Measurements from ENCODE around the gene PDSS2.

PDSS2 gene

GRCh38 chr6:107154131-107154800 is 305.1 kb downstream of the PDSS2 start:
- TF ChIP-seq EZH2phosphoT487 (IDR thresholded peaks at IDR 0.05; ENCODE audit: borderline replicate concordance, low read length), result no peak
- TF ChIP-seq CTCF (IDR thresholded peaks at IDR 0.05; ENCODE audit: low read depth, low read length, poor library complexity, severe bottlenecking), result no peak
- H3K4me2 ChIP-seq (ENCODE audit: low read length), result no peak overlapping the region

GRCh38 chr6:107152638-107153430 is 306.5 kb downstream of the PDSS2 start:
- Histone ChIP-seq H3K36me3 (ENCODE audit: control insufficient read depth, low read length) (no peaks in the 10 kb centered on the region), H3K79me2 (ENCODE audit: control insufficient read depth, low read length) (no peaks in the 10 kb centered on the region), H3K9me3 (ENCODE audit: control insufficient read depth, insufficient read depth, low read length) (no peaks in the 10 kb centered on the region), H4K20me1 (ENCODE audit: control insufficient read depth, insufficient read depth, low read depth, low read length) (no peaks in the 10 kb centered on the region), H3K27me3 (ENCODE audit: control insufficient read depth, low read length) (no peaks in the 10 kb centered on the region), H3K27ac (ENCODE audit: low read depth, low read length) (no peak overlapping the region), H3F3A (ENCODE audit: control insufficient read depth, insufficient read depth) (no peaks in the 10 kb centered on the region), H3K4me1 (ENCODE audit: control insufficient read depth, low read length) (peaks cover 6% of the 10 kb centered on the region; the same call in 1 of the 2 replicates), H3K9me2 (replicated peaks; ENCODE audit: control insufficient read depth, low read length) (no peaks in the 10 kb centered on the region), H3K4me3 (ENCODE audit: low read length) (no peak overlapping the region), H3K4me2 (ENCODE audit: low read length) (no peak overlapping the region)
- TF ChIP-seq EZH2phosphoT487 (IDR thresholded peaks at IDR 0.05; ENCODE audit: borderline replicate concordance, low read length) (no peak), CTCF (IDR thresholded peaks at IDR 0.05; ENCODE audit: low read depth, low read length, poor library complexity, severe bottlenecking) (no peak)

More at GRCh38 chr6:107154131-107154800, 305.1 kb downstream of the PDSS2 start:
- Histone ChIP-seq H3K4me3 (ENCODE audit: low read length) (no peak overlapping the region), H3K9me3 (ENCODE audit: control insufficient read depth, insufficient read depth, low read length) (no peaks in the 10 kb centered on the region), H3K27me3 (ENCODE audit: control insufficient read depth, low read length) (no peaks in the 10 kb centered on the region), H4K20me1 (ENCODE audit: control insufficient read depth, insufficient read depth, low read depth, low read length) (no peaks in the 10 kb centered on the region), H3K4me1 (ENCODE audit: control insufficient read depth, low read length) (peaks cover 6% of the 10 kb centered on the region; the same call in 1 of the 2 replicates), H3K79me2 (ENCODE audit: control insufficient read depth, low read length) (no peaks in the 10 kb centered on the region), H3F3A (ENCODE audit: control insufficient read depth, insufficient read depth) (no peaks in the 10 kb centered on the region), H3K27ac (ENCODE audit: low read depth, low read length) (no peak overlapping the region), H3K9me2 (replicated peaks; ENCODE audit: control insufficient read depth, low read length) (no peaks in the 10 kb centered on the region), H3K36me3 (ENCODE audit: control insufficient read depth, low read length) (no peaks in the 10 kb centered on the region)

- Histone ChIP-seq H3K27ac (ENCODE audit: low read depth, low read length) (no peak overlapping the region), H3K36me3 (ENCODE audit: control insufficient read depth, low read length) (no peaks in the 10 kb centered on the region), H3K9me3 (ENCODE audit: control insufficient read depth, insufficient read depth, low read length) (no peaks in the 10 kb centered on the region), H3K79me2 (ENCODE audit: control insufficient read depth, low read length) (no peaks in the 10 kb centered on the region), H3K27me3 (ENCODE audit: control insufficient read depth, low read length) (no peaks in the 10 kb centered on the region), H3F3A (ENCODE audit: control insufficient read depth, insufficient read depth) (no peaks in the 10 kb centered on the region), H4K20me1 (ENCODE audit: control insufficient read depth, insufficient read depth, low read depth, low read length) (no peaks in the 10 kb centered on the region), H3K4me3 (ENCODE audit: low read length) (no peak overlapping the region), H3K9me2 (replicated peaks; ENCODE audit: control insufficient read depth, low read length) (no peaks in the 10 kb centered on the region), H3K4me1 (ENCODE audit: control insufficient read depth, low read length) (peaks cover 15% of the 10 kb centered on the region), H3K4me2 (ENCODE audit: low read length) (no peak overlapping the region)
- no peak for TF ChIP-seq EZH2phosphoT487 (IDR thresholded peaks at IDR 0.05; ENCODE audit: borderline replicate concordance, low read length)
- TF ChIP-seq CTCF (IDR thresholded peaks at IDR 0.05; ENCODE audit: low read depth, low read length, poor library complexity, severe bottlenecking), result no peak
Measured at GRCh38 chr6:107144666-107145065, 314.7 kb downstream of the PDSS2 start.

Measured in DOHH2 (cell line).